CD8-positive, alpha-beta memory T cell (primary cell): ENCODE data around the gene LHPP. TPM values are rescaled to one million over a fixed set of nuclear protein-coding genes. Genes with fewer than 3 reads are reported as not detected.
A peak's percentile ranks its signal among the peaks of the same experiment; 100 is the strongest.

Experiments
- CTCF ChIA-PET: fragments of 350-600 bp; sonication (Branson Sonifier 250); formaldehyde crosslinking; loops from one replicate; lab custom pipeline; 2021; ENCODE audit warnings: antibody characterized with exemption; lab: Charles Lee
- POLR2A ChIA-PET: fragments of 350-600 bp; sonication (Branson Sonifier 250); formaldehyde crosslinking; loops from one replicate; lab custom pipeline; 2021; ENCODE audit warnings: antibody characterized with exemption; lab: Charles Lee
- DNase-seq, 5 donors: peaks; one replicate each; pipeline versions ENCODE4 v3.0.0 to v3.0.0-alpha.2; 2020 to 2022; ENCODE audit warnings: mixed read lengths in 1 of 5
- H3K27ac ChIP-seq: one replicate; pipeline ENCODE4 v1.7.0; 2013; ENCODE audit warnings: low read depth, mild to moderate bottlenecking, low read length, moderate library complexity
- H3K27me3 ChIP-seq: 2 replicates; pipeline ENCODE4 v1.7.0; 2013; ENCODE audit warnings: low read length, mild to moderate bottlenecking; ENCODE audit not compliant: insufficient read depth, poor library complexity, severe bottlenecking
- H3K36me3 ChIP-seq: 2 replicates; pipeline ENCODE4 v1.7.0; 2013; ENCODE audit warnings: mild to moderate bottlenecking, low read length, moderate library complexity; ENCODE audit not compliant: insufficient read depth
- H3K4me1 ChIP-seq: 2 replicates; pipeline ENCODE4 v1.7.0; 2013; ENCODE audit warnings: mild to moderate bottlenecking, low read length, moderate library complexity; ENCODE audit not compliant: insufficient read depth
- H3K4me3 ChIP-seq: 2 replicates; pipeline ENCODE4 v1.7.0; 2013; ENCODE audit warnings: mild to moderate bottlenecking, low read length
- H3K9me3 ChIP-seq: 2 replicates; pipeline ENCODE4 v1.7.0; 2013; ENCODE audit warnings: mild to moderate bottlenecking, low read length
- H3K27ac Mint-ChIP-seq, 8 donors: one replicate each; pipeline ENCODE4 v1.8.0; 2020 to 2021; ENCODE audit warnings: mixed read lengths in 8 of 8, mild to moderate bottlenecking in 6 of 8, inconsistent platforms in 3 of 8, moderate library complexity in 3 of 8
- H3K27me3 Mint-ChIP-seq, 2 donors: one replicate each; pipeline ENCODE4 v1.8.0; 2020 to 2021; ENCODE audit warnings: mixed read lengths in 2 of 2, mild to moderate bottlenecking in 1 of 2, moderate library complexity in 1 of 2
- H3K36me3 Mint-ChIP-seq, 3 donors: one replicate each; pipeline ENCODE4 v1.8.0; 2020 to 2021; ENCODE audit warnings: mixed read lengths in 3 of 3, inconsistent platforms in 1 of 3, mild to moderate bottlenecking in 1 of 3
- H3K4me1 Mint-ChIP-seq, 3 donors: one replicate each; pipeline ENCODE4 v1.8.0; 2020 to 2021; ENCODE audit warnings: mixed read lengths in 3 of 3, inconsistent platforms in 1 of 3, mild to moderate bottlenecking in 1 of 3
- H3K4me3 Mint-ChIP-seq, 7 donors: one replicate each; pipeline ENCODE4 v1.8.0; 2020 to 2021; ENCODE audit warnings: mixed read lengths in 7 of 7, mild to moderate bottlenecking in 6 of 7, moderate library complexity in 4 of 7, inconsistent platforms in 2 of 7
- H3K9me3 Mint-ChIP-seq, 5 donors: one replicate each; pipeline ENCODE4 v1.8.0; 2020 to 2022; ENCODE audit warnings: mixed read lengths in 5 of 5, mild to moderate bottlenecking in 3 of 5, moderate library complexity in 2 of 5, inconsistent platforms in 1 of 5
- polyA plus RNA-seq: library from polyadenylated mRNA; unstranded; fragments of 300-500 nt; fragmentation: Illumina TruSeq; gene quantifications from one replicate; pipeline ENCODE4 v1.2.3, GENCODE V29; 2021
- total RNA-seq, 2 experiments: library from RNA; stranded (reverse); gene quantifications; one replicate each; pipeline ENCODE4 v1.2.3, GENCODE V29; 2021

The LHPP gene
- total and polyA plus RNA-seq, 3 experiments from 2014 or later, result 5.2 to 19.1 (median 6.3) TPM

DNA sequence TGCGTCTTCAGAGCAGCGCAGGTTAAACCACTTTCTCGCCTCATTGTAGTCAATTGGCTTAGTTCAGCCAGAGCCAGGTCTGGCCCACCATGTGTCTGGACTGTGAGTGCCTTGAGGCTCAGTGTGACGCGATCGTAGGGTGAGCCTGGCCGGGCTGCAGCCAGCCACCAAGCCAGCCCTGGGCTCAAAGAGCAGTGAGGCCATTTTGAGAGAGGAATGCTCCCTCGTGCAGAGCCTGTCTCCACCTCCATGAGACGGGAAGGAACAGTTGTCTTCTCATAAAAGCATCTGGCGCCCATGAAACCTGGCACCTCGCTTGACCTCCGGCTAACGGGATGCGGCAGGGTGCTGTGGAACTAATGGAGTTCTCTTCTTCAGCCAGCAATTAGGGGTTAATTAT lies 34.5 kb downstream of the LHPP start:
- Mint-ChIP-seq H3K4me1 (peaks cover 0 to 3% (median 0%) of the 10 kb centered on the region in 3 donors), H3K9me3 (peaks cover 0 to 3% (median 0%) of the 10 kb centered on the region in 5 donors), H3K36me3 (peaks cover 12 to 34% (median 18%) of the 10 kb centered on the region in 3 donors), H3K4me3 (no peak overlapping the region), H3K27ac (peak overlapping the region in 1 of 8 donors; percentile 50), H3K27me3 (no peaks in the 10 kb centered on the region)
- no peak overlapping the region for H3K27ac ChIP-seq
- H3K4me3 ChIP-seq, result no peak overlapping the region
- H3K4me1 ChIP-seq, result peaks cover 4% of the 10 kb centered on the region
- ChIA-PET POLR2A (no interaction called here), CTCF (no interaction called here)
- no peaks in the 10 kb centered on the region for H3K9me3 ChIP-seq
- H3K36me3 ChIP-seq, result no peaks in the 10 kb centered on the region
- no peak for DNase-seq
- H3K27me3 ChIP-seq, result no peaks in the 10 kb centered on the region

DNA sequence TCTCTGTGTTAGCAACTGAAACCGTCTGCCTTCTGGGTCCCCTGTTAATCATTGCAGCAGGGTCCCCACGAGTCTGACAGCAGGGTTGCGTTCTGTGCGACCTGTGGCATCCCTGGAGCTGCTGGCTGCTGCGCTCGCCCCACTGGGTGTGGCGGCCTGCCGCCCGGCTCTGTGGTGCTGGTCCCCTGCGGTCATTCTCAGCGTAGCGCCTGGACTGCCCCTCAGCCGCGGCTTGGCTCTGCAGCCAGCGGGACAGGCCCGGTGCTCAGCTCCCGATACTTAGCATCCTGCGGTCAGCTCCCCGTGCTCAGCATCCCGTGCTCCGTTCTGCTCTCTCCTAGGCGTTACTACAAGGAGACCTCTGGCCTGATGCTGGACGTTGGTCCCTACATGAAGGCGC lies 35.0 kb downstream of the LHPP start:
- no peaks in the 10 kb centered on the region for H3K36me3 ChIP-seq
- H3K36me3 Mint-ChIP-seq, result peaks cover 14 to 35% (median 18%) of the 10 kb centered on the region in 3 donors

DNA sequence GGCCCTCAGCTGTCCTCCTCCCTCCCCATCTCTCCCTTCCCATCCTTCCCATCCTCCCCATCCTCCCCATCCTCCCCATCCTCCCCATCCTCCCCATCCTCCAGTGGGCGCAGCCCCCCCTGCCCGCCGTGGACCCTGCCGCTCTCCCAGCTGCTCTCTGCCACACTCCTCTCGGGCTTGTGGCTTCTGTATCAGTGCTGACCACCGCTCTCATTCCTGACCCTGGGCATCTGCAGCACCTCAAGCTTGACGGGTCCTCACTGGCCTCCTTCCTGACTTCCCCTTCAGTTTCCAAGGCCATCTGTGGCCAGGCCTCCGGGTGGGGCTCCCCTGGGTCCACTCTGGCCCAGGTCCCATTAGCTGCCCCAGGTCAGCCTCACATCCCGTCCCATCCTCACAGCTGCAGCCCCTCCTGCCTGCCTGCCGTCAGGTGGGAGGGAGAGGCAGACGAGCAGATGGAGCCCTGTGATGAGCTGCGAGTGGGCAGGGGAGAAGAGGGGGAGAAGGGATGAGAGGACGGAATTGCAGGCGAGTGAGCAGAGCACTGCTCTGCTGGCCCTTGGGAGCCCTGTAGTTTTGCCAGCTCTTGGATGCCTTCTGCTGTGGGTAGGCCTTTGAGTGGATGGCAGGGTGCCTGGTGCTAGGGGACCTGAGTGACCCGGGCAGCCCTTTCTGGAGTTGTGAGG lies 35.7 kb downstream of the LHPP start:
- H3K36me3 Mint-ChIP-seq, result peaks cover 14 to 36% (median 19%) of the 10 kb centered on the region in 3 donors
- no peaks in the 10 kb centered on the region for H3K27me3 Mint-ChIP-seq
- H3K4me1 Mint-ChIP-seq, result peaks cover 0 to 3% (median 0%) of the 10 kb centered on the region in 3 donors
- H3K9me3 Mint-ChIP-seq, result peaks cover 0 to 4% (median 2%) of the 10 kb centered on the region in 5 donors
- no peak for DNase-seq
- Histone ChIP-seq H3K27ac (no peak overlapping the region), H3K4me3 (no peak overlapping the region), H3K27me3 (no peaks in the 10 kb centered on the region), H3K36me3 (no peaks in the 10 kb centered on the region), H3K9me3 (no peaks in the 10 kb centered on the region), H3K4me1 (peaks cover 4% of the 10 kb centered on the region)
- CTCF ChIA-PET, result no interaction called here
- POLR2A ChIA-PET, result no interaction called here
- H3K27ac Mint-ChIP-seq, result peak overlapping the region in 2 of 8 donors; percentile 29 to 61
- no peak overlapping the region for H3K4me3 Mint-ChIP-seq

More for the DNA sequence above, 35.0 kb downstream of the LHPP start:
- ChIA-PET CTCF (no interaction called here), POLR2A (no interaction called here)
- DNase-seq, result no peak
- no peak overlapping the region for H3K4me3 Mint-ChIP-seq
- H3K4me1 Mint-ChIP-seq, result peaks cover 0 to 3% (median 0%) of the 10 kb centered on the region in 3 donors
- Histone ChIP-seq H3K27me3 (no peaks in the 10 kb centered on the region), H3K27ac (no peak overlapping the region), H3K4me1 (peaks cover 4% of the 10 kb centered on the region), H3K4me3 (no peak overlapping the region), H3K9me3 (no peaks in the 10 kb centered on the region)
- peaks cover 0 to 3% (median under 1%) of the 10 kb centered on the region in 5 donors for H3K9me3 Mint-ChIP-seq
- H3K27ac Mint-ChIP-seq, result no peak overlapping the region
- no peaks in the 10 kb centered on the region for H3K27me3 Mint-ChIP-seq

DNA sequence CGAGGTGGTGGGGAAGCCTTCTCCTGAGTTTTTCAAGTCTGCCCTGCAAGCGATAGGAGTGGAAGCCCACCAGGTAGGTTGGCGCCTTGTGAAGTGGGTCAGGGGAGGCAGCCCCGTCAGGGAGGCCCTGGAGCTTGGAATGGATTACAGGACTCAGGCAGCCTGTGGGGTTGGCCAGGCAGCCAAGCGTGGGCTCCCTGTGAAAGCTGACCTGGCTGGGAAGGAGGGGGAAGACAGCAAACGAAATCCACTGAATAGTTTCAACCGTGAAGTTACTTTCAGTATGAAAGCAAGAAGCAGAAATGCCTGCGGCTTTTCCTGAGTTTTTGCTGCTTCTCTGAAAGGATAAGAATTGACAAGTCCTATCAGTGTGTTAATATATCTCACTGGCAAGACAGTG lies 36.4 kb downstream of the LHPP start:
- Mint-ChIP-seq H3K27me3 (no peaks in the 10 kb centered on the region), H3K4me1 (peaks cover 0 to 3% (median 0%) of the 10 kb centered on the region in 3 donors), H3K9me3 (peaks cover 0 to 4% (median 2%) of the 10 kb centered on the region in 5 donors), H3K36me3 (peaks cover 12 to 30% (median 19%) of the 10 kb centered on the region in 3 donors), H3K4me3 (no peak overlapping the region), H3K27ac (peak overlapping the region in 1 of 8 donors; percentile 54)
- H3K27ac ChIP-seq, result no peak overlapping the region
- DNase-seq, result no peak
- H3K36me3 ChIP-seq, result no peaks in the 10 kb centered on the region
- no peak overlapping the region for H3K4me3 ChIP-seq
- H3K27me3 ChIP-seq, result no peaks in the 10 kb centered on the region
- ChIA-PET CTCF (no interaction called here), POLR2A (no interaction called here)
- no peaks in the 10 kb centered on the region for H3K9me3 ChIP-seq
- H3K4me1 ChIP-seq, result peaks cover 4% of the 10 kb centered on the region

DNA sequence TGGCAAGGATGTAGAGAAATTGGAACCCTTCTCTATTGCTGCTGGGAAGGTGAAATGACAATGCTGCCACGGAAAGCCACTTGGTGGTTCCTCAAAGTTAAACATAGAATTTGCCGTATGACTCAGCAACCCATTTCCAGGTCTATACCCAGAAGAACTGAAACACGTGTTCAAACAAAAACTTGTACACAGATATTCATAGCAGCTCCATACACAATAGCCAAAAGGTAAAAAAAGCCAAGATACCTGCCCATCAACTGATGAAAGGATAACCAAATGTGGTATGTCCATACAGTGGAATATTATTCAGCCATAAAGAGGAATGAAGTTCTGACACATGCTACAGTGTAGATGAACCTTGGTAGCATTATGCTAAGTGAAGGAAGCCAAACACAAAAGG lies 39.1 kb downstream of the LHPP start:
- H3K27me3 Mint-ChIP-seq, result peaks cover 0 to 1% of the 10 kb centered on the region in 2 donors
- no peaks in the 10 kb centered on the region for H3K4me1 Mint-ChIP-seq
- no peak for DNase-seq
- peaks cover 0 to 4% (median 2%) of the 10 kb centered on the region in 5 donors for H3K9me3 Mint-ChIP-seq
- Histone ChIP-seq H3K27me3 (no peaks in the 10 kb centered on the region), H3K9me3 (no peaks in the 10 kb centered on the region), H3K4me3 (no peak overlapping the region), H3K36me3 (no peaks in the 10 kb centered on the region), H3K4me1 (no peaks in the 10 kb centered on the region), H3K27ac (no peak overlapping the region)
- peaks cover 13 to 27% (median 19%) of the 10 kb centered on the region in 3 donors for H3K36me3 Mint-ChIP-seq
- ChIA-PET POLR2A (no interaction called here), CTCF (no interaction called here)
- H3K27ac Mint-ChIP-seq, result peak overlapping the region in 1 of 8 donors; percentile 33
- no peak overlapping the region for H3K4me3 Mint-ChIP-seq

DNA sequence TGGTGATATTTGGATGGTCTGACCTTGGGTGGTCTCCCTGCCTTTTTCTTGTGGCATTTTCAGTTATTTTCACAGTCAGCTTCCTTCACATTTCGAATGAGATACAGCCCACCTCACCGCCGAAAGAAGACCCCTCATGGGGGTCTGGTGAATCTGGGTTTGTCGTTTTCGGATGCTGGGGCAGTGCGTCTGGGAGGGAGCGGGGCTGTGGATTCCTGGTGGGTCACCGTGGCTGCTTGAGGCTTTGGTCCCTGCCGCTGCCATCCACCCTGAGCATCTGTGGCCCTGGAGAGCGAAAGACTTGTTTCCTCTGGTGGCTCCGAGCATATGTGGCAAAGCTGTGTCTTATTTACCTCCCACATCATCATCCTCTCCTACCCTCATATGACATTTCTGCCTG lies 43.1 kb downstream of the LHPP start:
- DNase-seq, result peak in 1 of 5 donors; percentile 26
- no peak overlapping the region for H3K27ac ChIP-seq
- H3K27me3 ChIP-seq, result no peaks in the 10 kb centered on the region
- no peaks in the 10 kb centered on the region for H3K4me1 ChIP-seq
- CTCF ChIA-PET, result no interaction called here
- Mint-ChIP-seq H3K27ac (peak overlapping the region in 1 of 8 donors; percentile 14), H3K4me3 (no peak overlapping the region), H3K4me1 (no peaks in the 10 kb centered on the region), H3K9me3 (peaks cover 0 to 4% (median 2%) of the 10 kb centered on the region in 5 donors), H3K27me3 (peaks cover 0 to 1% of the 10 kb centered on the region in 2 donors), H3K36me3 (peaks cover 16 to 18% (median 18%) of the 10 kb centered on the region in 3 donors)
- POLR2A ChIA-PET, result no interaction called here
- no peak overlapping the region for H3K4me3 ChIP-seq
- no peaks in the 10 kb centered on the region for H3K36me3 ChIP-seq
- H3K9me3 ChIP-seq, result no peaks in the 10 kb centered on the region

DNA sequence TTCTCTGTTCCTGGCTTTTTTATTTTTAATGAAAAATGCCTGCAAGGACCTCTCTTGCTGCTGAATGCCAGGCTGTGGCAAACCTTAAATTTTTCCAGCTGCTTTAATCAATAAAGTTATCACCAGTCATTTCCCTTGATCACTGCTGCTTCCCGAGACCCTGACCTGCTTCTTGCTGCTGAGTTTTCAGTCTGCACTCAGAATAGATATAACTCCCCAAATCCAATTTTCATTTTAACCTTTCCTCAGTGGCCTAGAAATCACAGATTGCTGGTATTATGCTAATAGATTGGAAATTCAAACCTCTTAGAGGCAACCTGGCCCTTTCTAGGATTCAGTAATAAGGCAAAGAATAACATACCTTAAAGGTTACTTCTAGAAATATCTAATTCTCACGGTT lies 43.7 kb downstream of the LHPP start:
- no peak for DNase-seq
- no peaks in the 10 kb centered on the region for H3K36me3 ChIP-seq
- no peaks in the 10 kb centered on the region for H3K27me3 ChIP-seq
- no peaks in the 10 kb centered on the region for H3K4me1 ChIP-seq
- no peak overlapping the region for H3K4me3 ChIP-seq
- no peaks in the 10 kb centered on the region for H3K9me3 ChIP-seq
- POLR2A ChIA-PET, result no interaction called here
- Mint-ChIP-seq H3K36me3 (peaks cover 15 to 19% (median 16%) of the 10 kb centered on the region in 3 donors), H3K4me3 (no peak overlapping the region), H3K27ac (peak overlapping the region in 1 of 8 donors; percentile 32), H3K4me1 (no peaks in the 10 kb centered on the region), H3K9me3 (peaks cover 0 to 4% (median 2%) of the 10 kb centered on the region in 5 donors), H3K27me3 (peaks cover 0 to 1% of the 10 kb centered on the region in 2 donors)
- no peak overlapping the region for H3K27ac ChIP-seq
- CTCF ChIA-PET, result no interaction called here

DNA sequence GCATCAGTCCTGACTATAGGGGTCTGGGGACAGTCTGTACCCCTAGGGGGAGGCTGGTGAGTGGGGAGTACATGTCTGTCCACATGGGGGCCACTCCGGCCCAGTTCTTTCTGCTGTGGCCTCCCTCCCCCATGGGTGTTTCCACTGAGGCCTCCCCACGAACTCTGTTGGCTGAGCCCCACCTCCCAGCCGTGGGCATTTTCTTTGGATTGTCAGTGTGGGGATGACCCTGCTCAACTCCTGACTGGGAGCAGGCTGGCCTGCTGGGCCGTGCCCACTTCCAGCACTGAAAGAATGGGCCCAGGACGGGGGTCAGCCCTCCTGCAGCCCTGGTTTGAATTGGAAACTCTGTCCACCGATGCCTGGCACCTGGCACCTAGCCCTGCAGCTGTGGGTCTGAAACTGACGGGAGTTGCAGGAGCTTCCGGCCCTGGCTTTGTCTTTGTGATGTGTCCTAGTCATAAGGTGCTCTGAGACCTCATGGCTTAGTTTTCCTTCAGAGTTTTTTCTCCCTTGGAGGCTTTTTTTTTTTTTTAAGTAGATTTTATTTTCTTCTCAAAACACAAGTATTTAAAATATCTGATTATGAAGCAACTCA lies 46.5 kb downstream of the LHPP start:
- DNase-seq, result no peak
- Mint-ChIP-seq H3K4me3 (no peak overlapping the region), H3K27ac (no peak overlapping the region), H3K27me3 (peaks cover 0 to 1% of the 10 kb centered on the region in 2 donors), H3K36me3 (peaks cover 0 to 8% (median 6%) of the 10 kb centered on the region in 3 donors), H3K4me1 (peaks cover 2 to 11% (median 4%) of the 10 kb centered on the region in 3 donors), H3K9me3 (no peaks in the 10 kb centered on the region)
- ChIA-PET POLR2A (interaction anchor here (0.7 kb wide), 1 partner anchor 256 kb away, joined by 6 read pairs; no protein-coding TSS in a partner anchor), CTCF (no interaction called here)
- no peak overlapping the region for H3K27ac ChIP-seq
- H3K9me3 ChIP-seq, result no peaks in the 10 kb centered on the region
- no peak overlapping the region for H3K4me3 ChIP-seq
- no peaks in the 10 kb centered on the region for H3K27me3 ChIP-seq
- no peaks in the 10 kb centered on the region for H3K4me1 ChIP-seq
- no peaks in the 10 kb centered on the region for H3K36me3 ChIP-seq
